ENCODE results near the gene TRPM1. TPM values are rescaled to one million over a fixed set of nuclear protein-coding genes. Genes with fewer than 3 reads are reported as not detected.
A peak's percentile ranks its signal among the peaks of the same experiment; 100 is the strongest.

The TRPM1 gene
- total RNA-seq, 4 donors from 2014 or later: 0.19 to 1.8 TPM; not detected in 2

DNA sequence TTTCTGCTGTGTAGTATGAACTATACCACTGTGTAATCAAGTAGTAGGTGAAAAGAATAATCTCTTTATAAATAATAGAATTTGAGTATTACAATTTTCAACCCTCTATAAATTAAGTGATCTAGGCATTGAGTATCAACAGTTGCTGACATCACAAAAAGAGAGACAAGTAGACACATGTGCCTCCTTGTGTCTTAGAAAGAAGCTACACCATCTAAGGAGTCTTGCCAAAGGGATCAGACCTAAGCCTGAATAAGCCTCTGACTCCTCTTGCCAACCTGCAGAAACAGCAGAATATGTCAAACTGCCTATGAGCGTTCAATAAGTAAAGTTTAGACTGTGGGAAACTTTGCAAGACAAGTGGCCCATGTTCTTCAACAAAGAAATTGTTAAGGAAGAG is 104.3 kb downstream of the TRPM1 start:
- no peak for DNase-seq (ENCODE audit: low spot score)
- ATAC-seq (ENCODE audit: low FRiP score): no peak
- TF ChIP-seq, protein P1, sequence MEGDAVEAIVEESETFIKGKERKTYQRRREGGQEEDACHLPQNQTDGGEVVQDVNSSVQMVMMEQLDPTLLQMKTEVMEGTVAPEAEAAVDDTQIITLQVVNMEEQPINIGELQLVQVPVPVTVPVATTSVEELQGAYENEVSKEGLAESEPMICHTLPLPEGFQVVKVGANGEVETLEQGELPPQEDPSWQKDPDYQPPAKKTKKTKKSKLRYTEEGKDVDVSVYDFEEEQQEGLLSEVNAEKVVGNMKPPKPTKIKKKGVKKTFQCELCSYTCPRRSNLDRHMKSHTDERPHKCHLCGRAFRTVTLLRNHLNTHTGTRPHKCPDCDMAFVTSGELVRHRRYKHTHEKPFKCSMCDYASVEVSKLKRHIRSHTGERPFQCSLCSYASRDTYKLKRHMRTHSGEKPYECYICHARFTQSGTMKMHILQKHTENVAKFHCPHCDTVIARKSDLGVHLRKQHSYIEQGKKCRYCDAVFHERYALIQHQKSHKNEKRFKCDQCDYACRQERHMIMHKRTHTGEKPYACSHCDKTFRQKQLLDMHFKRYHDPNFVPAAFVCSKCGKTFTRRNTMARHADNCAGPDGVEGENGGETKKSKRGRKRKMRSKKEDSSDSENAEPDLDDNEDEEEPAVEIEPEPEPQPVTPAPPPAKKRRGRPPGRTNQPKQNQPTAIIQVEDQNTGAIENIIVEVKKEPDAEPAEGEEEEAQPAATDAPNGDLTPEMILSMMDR (IDR thresholded peaks at IDR 0.05): no peak

DNA sequence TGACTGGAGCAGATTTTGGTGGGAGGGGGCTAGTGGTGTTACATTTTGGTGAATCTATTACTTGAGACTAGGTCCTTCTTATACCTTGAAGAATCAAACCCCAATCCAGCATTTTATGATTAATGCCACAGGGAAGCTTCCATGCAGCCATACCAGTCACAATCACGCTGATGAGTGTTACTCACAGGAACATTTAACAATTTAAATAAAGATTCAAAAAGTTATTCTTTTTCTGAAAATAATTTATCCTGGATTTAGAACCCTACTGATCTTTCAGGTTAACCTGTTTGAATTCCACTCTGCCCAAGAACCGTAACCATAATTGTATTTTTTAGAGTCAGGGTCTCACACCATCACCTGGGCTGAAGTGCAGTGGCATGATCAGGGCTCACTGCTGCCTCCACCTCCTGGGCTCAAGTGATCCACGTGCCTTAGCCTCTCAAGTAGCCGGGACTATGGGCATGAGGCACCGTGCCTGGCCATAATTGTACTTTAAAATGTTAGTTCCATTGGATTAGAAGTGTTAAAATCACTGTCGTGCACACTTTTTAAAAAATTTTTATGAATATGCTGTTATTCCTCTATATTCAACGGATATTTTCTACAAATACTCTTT is 109.2 kb downstream of the TRPM1 start:
- no peak for ATAC-seq (ENCODE audit: low FRiP score)
- TF ChIP-seq, protein P1 (IDR thresholded peaks at IDR 0.05): no peak
- no peak for DNase-seq (ENCODE audit: low spot score)

DNA sequence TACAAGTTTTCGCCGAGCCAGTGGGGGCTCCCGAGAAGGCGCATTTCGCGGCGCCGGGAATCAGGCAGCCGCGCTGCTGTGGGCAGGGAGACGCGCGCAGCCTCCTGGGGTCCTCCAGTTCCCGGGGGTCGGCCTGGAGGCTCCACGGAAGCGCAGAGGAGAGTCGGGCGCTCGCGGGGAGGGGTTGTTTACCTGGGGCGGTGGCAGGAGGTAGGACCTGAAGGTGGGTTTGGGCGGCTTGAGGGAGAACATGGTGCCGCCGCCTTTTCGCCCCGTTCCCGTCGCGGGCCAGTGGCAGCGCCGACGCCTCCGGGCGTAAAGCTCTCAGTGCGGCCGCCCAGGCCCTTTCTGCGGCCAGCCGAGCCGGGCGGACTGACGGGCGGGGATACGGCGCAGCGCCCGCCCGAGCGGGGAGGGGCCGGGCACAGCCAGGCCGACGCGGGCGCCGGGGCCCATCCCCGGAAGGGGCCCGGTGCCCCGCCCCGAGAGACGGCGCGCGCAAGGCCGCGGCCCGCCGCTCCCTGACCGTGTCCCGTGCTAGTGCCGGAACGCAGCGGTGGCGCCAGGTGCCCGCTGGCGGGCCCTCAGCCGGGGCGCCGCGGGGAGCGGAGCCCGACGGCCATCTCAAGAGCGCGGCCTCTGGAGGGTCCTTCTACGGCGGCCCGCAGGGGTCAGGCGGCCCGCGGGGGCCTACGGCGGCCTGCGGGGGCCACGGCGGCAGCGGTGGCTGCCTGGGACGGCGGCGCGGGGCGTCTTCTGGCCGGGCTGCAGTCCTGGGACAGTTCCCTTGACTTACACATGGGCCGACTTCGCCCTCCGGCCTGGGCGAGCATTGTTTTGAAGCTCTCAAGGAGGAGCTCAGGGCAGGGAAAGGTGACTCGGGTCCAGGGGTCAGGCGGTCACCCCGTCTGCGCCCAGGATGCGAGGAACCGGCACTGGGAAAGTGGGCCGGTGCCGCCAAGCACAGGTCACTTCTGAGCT is 110.0 kb downstream of the TRPM1 start, which contains the start of gene MTMR10:
Gene MTMR10 (minus strand): TSS at position 374 of the 981 bp plus-strand sequence. CDS start 122 bp downstream, at position 252.
- TF ChIP-seq, protein P1 (IDR thresholded peaks at IDR 0.05): no peak
- DNase-seq (ENCODE audit: low spot score) (no peak), ATAC-seq (ENCODE audit: low FRiP score) (peak; percentile 95)

DNA sequence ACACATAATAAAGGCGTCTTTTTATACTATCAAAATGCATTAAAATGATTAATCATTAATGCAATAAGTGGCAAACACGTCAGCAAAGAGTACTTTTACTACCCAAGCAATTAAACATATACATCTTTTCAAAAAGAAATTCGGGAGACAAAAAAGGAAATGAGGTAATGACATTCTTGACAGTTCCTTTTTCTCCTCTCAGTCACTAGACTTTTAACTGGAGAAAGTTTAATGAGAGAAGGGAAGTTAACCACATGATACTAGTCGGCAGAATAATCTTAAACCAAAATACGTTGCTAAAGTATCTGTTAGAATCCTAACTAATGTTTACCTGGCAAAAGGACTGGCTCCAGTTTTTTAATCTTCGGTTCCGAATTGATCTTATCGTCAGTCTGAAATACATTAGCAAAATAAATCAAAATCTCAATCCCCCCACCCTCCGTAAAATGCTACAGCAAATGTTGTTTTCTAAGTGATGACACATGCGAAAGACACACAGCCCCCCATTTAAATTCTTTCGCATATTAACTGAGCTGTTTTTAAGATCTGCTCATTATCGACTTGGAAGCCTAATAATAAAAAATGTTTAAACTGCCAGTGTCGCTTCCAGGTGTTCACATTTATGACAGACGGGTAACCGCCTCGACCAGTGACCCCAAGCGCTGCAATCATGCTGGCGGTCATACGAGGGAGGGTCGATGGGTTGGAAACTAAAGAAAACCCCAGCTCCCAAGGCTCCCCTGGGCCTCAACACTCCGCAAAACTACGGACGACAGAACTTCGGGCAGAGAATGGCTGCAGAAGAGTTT is 110.9 kb downstream of the TRPM1 start:
- DNase-seq (ENCODE audit: low spot score) (no peak), ATAC-seq (ENCODE audit: low FRiP score) (peak; percentile 9)
- TF ChIP-seq, protein P1 (IDR thresholded peaks at IDR 0.05): no peak

DNA sequence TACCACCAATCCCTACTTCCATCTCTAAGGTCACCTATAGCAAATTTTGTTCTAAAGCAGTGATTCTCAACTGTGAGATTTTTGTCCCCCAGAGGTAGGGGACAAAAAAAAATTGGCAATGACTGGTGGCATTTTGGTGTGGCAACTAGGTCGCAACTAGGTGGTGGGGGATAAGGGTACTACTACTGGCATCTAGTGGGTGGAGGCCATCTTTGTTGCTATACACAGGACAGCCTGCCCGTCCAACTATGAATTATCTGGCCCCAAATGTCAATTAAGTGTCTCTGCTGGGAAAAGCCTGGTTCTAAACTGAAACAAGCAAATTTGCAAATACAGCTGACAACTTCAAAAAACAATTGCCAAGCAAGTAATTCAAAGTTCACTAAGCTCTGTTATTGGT is 111.5 kb downstream of the TRPM1 start:
- ATAC-seq (ENCODE audit: low FRiP score) (no peak), DNase-seq (ENCODE audit: low spot score) (no peak)
- TF ChIP-seq, protein P1 (IDR thresholded peaks at IDR 0.05): no peak

DNA sequence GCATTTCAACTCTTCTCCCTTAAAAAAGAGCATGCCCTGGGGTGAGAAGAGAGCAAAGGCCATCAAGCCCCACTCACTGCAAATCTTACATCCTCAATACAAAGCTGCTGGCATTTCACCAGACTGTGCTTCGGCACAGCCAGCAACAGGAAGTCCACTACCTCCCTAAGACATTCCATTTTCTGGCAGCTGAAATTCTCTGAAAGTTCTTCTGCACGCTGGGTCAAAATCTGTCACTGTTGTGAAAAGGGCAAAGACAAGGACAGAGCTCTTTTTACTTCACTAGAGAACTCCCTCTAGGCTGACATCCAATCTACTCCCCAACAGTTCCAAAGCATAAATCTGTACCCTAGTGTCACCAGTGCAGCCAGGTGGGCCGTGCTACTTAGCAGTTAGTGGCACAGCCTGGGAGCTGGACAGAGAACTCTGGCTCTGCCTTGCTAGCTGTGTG is 116.4 kb downstream of the TRPM1 start:
- no peak for DNase-seq (ENCODE audit: low spot score)

More for the DNA sequence above, 116.4 kb downstream of the TRPM1 start:
- TF ChIP-seq, protein P1 (IDR thresholded peaks at IDR 0.05): no peak
- ATAC-seq (ENCODE audit: low FRiP score): no peak
